GM12872 (cell line): ENCODE measurements around the gene TMTC3.

Source experiments
- TF ChIP-seq, protein P1 (sequence below): IDR thresholded peaks from 3 replicates; pipeline ENCODE4 v1.5.1; 2011; ENCODE audit warnings: low read depth, mild to moderate bottlenecking, low read length, moderate library complexity; ENCODE audit not compliant: insufficient read depth

Gene TMTC3

GRCh38 chr12:88127099-88127498, 15.0 kb upstream of the TMTC3 start:
- TF ChIP-seq, protein P1, sequence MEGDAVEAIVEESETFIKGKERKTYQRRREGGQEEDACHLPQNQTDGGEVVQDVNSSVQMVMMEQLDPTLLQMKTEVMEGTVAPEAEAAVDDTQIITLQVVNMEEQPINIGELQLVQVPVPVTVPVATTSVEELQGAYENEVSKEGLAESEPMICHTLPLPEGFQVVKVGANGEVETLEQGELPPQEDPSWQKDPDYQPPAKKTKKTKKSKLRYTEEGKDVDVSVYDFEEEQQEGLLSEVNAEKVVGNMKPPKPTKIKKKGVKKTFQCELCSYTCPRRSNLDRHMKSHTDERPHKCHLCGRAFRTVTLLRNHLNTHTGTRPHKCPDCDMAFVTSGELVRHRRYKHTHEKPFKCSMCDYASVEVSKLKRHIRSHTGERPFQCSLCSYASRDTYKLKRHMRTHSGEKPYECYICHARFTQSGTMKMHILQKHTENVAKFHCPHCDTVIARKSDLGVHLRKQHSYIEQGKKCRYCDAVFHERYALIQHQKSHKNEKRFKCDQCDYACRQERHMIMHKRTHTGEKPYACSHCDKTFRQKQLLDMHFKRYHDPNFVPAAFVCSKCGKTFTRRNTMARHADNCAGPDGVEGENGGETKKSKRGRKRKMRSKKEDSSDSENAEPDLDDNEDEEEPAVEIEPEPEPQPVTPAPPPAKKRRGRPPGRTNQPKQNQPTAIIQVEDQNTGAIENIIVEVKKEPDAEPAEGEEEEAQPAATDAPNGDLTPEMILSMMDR: no peak

DNA sequence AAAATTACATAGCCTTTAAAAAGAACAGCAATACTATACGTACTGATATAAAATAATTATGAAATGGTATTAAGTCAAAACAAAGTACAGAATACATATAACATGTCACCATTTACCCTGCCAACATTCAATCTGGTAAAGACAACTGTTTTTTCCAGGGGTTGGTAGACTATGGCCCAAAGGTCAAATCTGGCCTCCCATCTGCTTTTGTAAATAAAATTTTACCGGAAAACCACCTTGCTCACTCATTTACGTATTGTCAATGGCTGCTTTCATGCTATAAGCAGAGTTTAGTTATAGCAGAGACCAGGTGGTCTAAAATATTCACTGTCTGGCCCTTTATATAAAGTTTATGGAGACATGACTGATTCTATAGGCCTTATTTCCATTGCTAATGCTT, 14.3 kb upstream of the TMTC3 start:
- TF ChIP-seq, protein P1: no peak

DNA sequence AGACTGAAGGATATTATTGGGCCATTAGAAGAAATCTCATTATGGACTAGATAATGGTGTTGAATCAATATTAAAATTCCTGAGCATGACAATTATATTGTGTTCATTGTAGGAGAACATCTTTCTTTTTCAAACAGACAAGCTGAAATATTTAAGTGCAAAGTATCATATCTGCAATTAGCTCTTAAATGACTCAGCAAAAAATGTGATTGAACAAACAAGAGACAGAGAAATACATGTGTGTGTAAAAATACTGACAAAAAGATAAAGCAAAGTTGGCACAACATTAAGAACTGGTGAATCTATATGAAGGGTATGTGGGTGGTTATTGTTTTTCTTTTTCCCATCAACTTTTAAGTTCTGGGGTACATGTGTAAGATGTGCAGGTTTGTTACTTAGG, 9.7 kb upstream of the TMTC3 start:
- TF ChIP-seq, protein P1: no peak

DNA sequence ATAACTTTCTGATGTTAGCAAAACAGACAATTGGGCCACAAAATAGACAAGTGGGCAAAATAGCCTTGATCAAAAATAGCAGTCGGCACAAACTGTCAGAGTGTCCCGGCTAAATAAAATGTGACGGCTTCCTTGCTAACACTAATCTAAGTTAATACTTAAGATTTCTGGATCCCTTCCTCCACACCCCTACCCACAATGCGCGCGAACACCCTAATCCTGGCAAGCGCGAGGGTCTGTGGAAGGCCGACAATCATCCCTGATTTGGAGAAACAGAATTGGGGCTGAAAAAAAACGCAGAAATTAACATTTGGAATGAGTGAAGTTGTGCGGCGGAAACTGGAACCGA, 708 bp upstream of the TMTC3 start:
- TF ChIP-seq, protein P1: no peak

DNA sequence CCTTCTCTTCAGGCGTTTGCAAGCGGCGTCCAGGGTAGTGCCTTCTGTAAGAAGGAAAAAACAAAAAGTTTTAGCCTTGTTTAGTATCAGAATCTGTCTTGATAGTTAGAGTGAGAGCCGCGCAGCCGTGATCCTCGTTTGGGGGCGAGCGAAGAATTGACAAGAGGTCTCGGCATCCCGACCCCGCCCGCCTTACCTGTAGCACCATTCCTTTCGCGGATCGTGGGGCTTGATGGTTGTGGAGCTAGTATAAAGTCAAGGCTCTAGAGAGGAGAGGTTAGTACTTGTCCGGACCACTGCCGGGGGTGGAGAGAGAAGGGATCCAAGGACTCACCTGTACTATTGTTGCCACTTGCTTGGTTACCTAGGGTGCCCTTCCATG, 494 bp downstream of the TMTC3 start:
- TF ChIP-seq, protein P1: no peak

DNA sequence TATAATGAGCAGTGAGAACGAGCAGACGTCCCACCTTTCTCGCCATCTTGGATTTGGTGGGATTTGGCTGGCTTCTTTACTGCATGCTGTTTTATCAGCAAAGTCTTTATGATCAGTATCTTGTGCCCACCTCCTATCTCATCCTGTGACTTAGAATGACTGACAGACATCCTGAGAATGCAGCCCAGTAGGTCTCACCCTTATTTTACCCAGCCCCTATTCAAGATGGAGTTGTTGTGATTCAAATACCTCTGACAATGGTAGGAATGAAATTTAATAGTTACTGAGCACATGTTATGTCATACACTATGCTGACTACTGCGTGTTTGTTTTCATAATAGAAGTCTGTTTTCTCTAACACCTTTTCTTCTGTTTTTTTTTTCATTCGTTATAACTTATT, 1.9 kb downstream of the TMTC3 start:
- TF ChIP-seq, protein P1: no peak

DNA sequence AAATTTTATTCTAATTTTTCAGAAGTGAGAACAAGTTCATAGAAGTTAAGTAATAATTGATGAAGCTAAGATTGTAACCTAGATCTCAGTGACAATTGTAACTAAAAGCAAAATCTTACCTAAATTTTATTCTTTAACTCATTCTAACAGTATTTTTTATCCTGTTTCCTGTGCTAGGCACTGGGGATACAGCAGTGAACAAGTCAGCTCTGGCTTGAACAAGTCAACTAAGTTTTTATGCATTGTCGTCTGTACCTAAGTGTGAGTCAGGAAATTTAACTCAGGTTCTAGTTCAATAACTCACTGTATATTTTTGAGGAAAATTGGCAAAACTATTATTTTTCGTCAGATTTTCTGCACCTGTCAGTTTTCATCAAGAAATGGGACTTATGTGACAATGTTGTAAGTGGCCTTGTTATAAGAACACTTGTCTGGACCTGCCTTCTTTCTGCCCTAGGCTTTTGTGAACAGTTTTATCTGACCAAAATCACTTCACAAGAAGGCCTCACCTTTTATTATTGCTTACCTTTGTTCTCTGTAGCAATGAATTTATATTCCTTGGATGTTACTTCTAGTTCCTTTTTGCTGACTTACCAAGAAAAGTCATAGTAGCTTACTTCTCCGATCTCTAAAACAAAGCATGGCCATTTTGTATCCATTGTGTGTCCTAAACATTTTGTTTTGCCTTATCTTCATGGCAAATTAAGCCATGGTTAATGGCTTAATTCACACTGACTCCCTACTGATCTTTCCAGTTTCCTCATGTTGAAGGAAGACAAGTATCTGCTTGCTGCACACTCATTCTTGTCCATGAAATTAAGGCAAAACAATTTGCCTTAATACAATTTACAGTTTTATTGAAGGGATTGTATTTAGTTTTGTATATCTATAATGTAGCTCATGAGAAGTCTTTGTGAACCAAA, 2.7 kb downstream of the TMTC3 start:
- TF ChIP-seq, protein P1: no peak
